NCI-H226 (cell line): ENCODE data around the gene CCDC127.
"Not testable (repeated sequence)": the region's sequence is repeated elsewhere in the genome, so short reads cannot be mapped to it uniquely, and the experiment has no call there.

Experiments
- DNase-seq: peaks from one replicate; pipeline ENCODE4 v3.0.0-alpha.2; 2015

Gene CCDC127

GRCh38 chr5:217494-218456, at the start of gene CCDC127, which contains the start of gene SDHA:
CCDC127 (minus strand) TSS chr5:218153; CDS start chr5:216849, 1,304 bp downstream.
SDHA (plus strand) TSS chr5:218320; CDS start chr5:218356, 36 bp downstream.
- DNase-seq, result peak; percentile 71

GRCh38 chr5:267716-268115, 49.8 kb upstream of the CCDC127 start:
- DNase-seq, result no peak

GRCh38 chr5:266311-267026, 48.5 kb upstream of the CCDC127 start:
- DNase-seq, result not testable (repeated sequence)

GRCh38 chr5:264338-264737, 46.4 kb upstream of the CCDC127 start:
- no peak for DNase-seq

- peak; percentile 86 for DNase-seq
Observed at GRCh38 chr5:263275-263974, 45.5 kb upstream of the CCDC127 start.

GRCh38 chr5:257148-257547, 39.2 kb upstream of the CCDC127 start:
- DNase-seq, result no peak

- DNase-seq, result not testable (repeated sequence)
Observed at GRCh38 chr5:256347-256746, 38.4 kb upstream of the CCDC127 start.

- not testable (repeated sequence) for DNase-seq
Observed at GRCh38 chr5:255116-255515, 37.2 kb upstream of the CCDC127 start.

- DNase-seq, result not testable (repeated sequence)
Observed at GRCh38 chr5:254322-254721, 36.4 kb upstream of the CCDC127 start.

- DNase-seq, result no peak
Observed at GRCh38 chr5:252546-252945, 34.6 kb upstream of the CCDC127 start.

- not testable (repeated sequence) for DNase-seq
Observed at GRCh38 chr5:251975-252374, 34.0 kb upstream of the CCDC127 start.

- DNase-seq, result not testable (repeated sequence)
Observed at GRCh38 chr5:251538-251937, 33.6 kb upstream of the CCDC127 start.

GRCh38 chr5:251016-251415, 33.1 kb upstream of the CCDC127 start:
- DNase-seq, result not testable (repeated sequence)

GRCh38 chr5:250396-250795, 32.4 kb upstream of the CCDC127 start:
- not testable (repeated sequence) for DNase-seq

- not testable (repeated sequence) for DNase-seq
Observed at GRCh38 chr5:245717-246116, 27.8 kb upstream of the CCDC127 start.

GRCh38 chr5:243683-244367, 25.9 kb upstream of the CCDC127 start:
- DNase-seq, result not testable (repeated sequence)

- DNase-seq, result not testable (repeated sequence)
Observed at GRCh38 chr5:241045-241669, 23.2 kb upstream of the CCDC127 start.

- DNase-seq, result not testable (repeated sequence)
Observed at GRCh38 chr5:240550-240949, 22.6 kb upstream of the CCDC127 start.

- not testable (repeated sequence) for DNase-seq
Observed at GRCh38 chr5:237931-238330, 20.0 kb upstream of the CCDC127 start.

- DNase-seq, result not testable (repeated sequence)
Observed at GRCh38 chr5:235527-235926, 17.6 kb upstream of the CCDC127 start.

- no peak for DNase-seq
Observed at GRCh38 chr5:234450-234849, 16.5 kb upstream of the CCDC127 start.

- not testable (repeated sequence) for DNase-seq
Observed at GRCh38 chr5:233426-233825, 15.5 kb upstream of the CCDC127 start.
